OCI-LY7 (cell line): ENCODE measurements around the gene CNR1.

Source experiments
- EZH2phosphoT487 ChIP-seq: fragments of 200-600 bp; sonication (generic); IDR thresholded peaks from 2 replicates; pipeline ENCODE4 v1.6.1; 2018; ENCODE audit warnings: low read depth, borderline replicate concordance, mild to moderate bottlenecking, mixed run types, antibody characterized with exemption, low read length, moderate library complexity, mixed read lengths
- TF ChIP-seq, protein P1 (sequence below): fragments of 200-600 bp; sonication (generic); conservative IDR thresholded peaks from 2 replicates; pipeline ENCODE4 v1.5.1; 2014; ENCODE audit warnings: mild to moderate bottlenecking, antibody characterized with exemption, low read length, moderate library complexity, mixed read lengths

GRCh38 chr6:88134575-88134974 is 31.6 kb downstream of the CNR1 start:
- TF ChIP-seq, protein P1, sequence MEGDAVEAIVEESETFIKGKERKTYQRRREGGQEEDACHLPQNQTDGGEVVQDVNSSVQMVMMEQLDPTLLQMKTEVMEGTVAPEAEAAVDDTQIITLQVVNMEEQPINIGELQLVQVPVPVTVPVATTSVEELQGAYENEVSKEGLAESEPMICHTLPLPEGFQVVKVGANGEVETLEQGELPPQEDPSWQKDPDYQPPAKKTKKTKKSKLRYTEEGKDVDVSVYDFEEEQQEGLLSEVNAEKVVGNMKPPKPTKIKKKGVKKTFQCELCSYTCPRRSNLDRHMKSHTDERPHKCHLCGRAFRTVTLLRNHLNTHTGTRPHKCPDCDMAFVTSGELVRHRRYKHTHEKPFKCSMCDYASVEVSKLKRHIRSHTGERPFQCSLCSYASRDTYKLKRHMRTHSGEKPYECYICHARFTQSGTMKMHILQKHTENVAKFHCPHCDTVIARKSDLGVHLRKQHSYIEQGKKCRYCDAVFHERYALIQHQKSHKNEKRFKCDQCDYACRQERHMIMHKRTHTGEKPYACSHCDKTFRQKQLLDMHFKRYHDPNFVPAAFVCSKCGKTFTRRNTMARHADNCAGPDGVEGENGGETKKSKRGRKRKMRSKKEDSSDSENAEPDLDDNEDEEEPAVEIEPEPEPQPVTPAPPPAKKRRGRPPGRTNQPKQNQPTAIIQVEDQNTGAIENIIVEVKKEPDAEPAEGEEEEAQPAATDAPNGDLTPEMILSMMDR: no peak
- no peak for TF ChIP-seq EZH2phosphoT487
